OCI-LY3 (cell line): ENCODE data around the gene CDCA7.

Experiments
- EZH2phosphoT487 ChIP-seq: fragments of 200-600 bp; shearing (Covaris generic); IDR thresholded peaks from 2 replicates; pipeline ENCODE4 v1.6.1; 2018; ENCODE audit warnings: antibody characterized with exemption, mixed run types, low read depth
- TF ChIP-seq, protein P1 (sequence below): fragments of 200-600, 300-600 bp; sonication (generic); IDR thresholded peaks from 2 replicates; pipeline ENCODE4 v1.5.1; 2014; ENCODE audit warnings: antibody characterized with exemption, low read length, low read depth

DNA sequence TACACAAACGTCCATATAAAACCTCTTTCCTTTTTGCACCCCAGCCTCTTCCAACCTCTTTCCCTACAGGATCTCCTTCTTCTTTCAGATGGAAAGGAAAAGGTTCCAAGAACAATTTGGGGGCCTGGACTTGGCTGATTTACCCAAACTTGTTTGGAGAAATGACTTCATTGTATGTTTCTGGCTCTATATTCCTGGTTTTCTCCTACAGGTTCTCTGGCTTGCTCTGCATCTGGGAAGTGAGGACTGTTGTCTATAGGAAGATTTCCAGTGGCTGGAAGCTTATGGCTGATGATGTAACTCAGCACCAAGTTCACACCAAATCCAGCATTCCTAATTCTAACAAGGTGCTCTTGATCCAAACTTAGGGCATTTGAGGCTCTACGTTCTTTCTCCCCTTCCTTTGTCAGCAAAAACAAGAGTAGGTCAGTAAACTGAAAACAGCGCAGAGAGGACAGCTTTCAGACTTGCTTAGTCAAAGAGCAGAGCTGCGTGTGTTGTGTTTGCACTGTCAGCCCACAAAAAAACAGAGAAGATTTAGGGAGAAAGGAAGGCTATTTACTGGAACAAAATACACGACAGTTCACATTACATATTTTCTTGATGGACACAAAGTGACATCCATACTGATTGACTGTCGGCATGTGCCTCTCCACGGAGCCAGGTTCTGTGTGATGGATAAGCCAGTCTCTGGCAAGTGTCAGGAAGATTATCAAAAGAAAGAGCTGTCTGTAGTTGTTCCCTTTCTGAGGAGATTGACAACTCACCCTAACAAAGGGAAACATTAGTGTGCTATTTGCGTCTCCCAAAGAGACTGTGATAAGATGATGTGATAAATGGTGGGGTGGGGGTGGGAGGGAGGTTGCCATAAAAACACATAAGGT, 39.7 kb downstream of the CDCA7 start:
- TF ChIP-seq, protein P1, sequence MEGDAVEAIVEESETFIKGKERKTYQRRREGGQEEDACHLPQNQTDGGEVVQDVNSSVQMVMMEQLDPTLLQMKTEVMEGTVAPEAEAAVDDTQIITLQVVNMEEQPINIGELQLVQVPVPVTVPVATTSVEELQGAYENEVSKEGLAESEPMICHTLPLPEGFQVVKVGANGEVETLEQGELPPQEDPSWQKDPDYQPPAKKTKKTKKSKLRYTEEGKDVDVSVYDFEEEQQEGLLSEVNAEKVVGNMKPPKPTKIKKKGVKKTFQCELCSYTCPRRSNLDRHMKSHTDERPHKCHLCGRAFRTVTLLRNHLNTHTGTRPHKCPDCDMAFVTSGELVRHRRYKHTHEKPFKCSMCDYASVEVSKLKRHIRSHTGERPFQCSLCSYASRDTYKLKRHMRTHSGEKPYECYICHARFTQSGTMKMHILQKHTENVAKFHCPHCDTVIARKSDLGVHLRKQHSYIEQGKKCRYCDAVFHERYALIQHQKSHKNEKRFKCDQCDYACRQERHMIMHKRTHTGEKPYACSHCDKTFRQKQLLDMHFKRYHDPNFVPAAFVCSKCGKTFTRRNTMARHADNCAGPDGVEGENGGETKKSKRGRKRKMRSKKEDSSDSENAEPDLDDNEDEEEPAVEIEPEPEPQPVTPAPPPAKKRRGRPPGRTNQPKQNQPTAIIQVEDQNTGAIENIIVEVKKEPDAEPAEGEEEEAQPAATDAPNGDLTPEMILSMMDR = no peak
- no peak for TF ChIP-seq EZH2phosphoT487
